ENCODE measurements around the gene CRISPLD2. TPM values are rescaled to one million over a fixed set of nuclear protein-coding genes. Genes with fewer than 3 reads are reported as not detected.

Gene CRISPLD2
- total RNA-seq, 1 donor, result 40.2 TPM

DNA sequence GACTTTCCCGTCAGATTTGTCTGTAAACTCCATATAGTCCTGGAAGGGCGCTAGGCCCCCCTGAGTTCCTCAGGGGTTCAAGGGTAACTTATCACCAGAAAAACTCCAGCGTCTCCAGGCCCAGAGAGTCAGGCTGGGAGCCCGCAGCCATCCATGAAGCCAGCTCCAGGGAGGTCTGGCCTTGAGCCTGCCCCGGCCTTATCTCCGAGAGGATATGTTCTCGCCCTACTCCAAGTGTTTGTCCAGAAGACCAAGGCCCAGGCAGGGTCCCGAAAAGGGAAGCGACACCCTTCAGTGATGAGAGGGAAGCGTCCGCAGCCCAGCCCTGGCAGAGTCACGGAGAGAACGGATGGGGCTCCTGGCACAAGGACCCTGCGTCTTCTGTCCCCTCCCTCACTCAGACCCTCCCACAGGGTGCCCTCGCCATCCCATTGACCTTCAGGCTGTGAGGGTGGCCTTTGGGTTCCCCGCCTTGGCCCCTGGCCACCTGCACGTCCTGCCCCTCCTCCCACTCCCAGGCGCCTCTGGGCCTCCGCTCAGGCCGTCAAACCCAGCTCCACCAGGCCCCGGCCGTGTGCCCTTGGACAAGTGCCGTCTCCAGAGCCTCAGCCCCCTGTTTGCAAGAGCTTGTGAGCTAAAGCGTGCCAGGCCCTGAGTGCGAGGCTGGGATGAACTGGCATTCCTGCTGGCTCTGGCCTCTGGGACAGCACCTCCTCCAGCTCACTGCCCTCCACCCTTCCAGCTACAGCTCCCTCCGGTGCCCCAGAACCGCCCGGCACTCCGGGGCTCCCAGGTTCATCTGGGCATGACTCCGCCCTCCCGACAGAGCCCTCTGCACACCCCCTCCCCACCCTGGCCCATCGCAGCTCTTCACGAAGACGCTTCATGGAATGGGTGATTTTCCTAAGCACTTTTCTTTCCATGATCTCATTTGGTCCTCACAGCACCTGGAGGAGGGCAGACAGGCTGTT, 108.1 kb downstream of the CRISPLD2 start:
- H2AFZ ChIP-seq (ENCODE audit: low read length), result no peak overlapping the region
- H3K36me3 ChIP-seq (ENCODE audit: insufficient read depth, low read length), result no peaks in the 10 kb centered on the region
- no peaks in the 10 kb centered on the region for H3K27me3 ChIP-seq (ENCODE audit: insufficient read depth, low read length)
- peaks cover 3% of the 10 kb centered on the region for H3K4me1 ChIP-seq (ENCODE audit: insufficient read depth, low read length)
- no peak for DNase-seq (ENCODE audit: insufficient read length, low spot score, missing footprints)
- H3K9me3 ChIP-seq (ENCODE audit: low read depth, low read length), result no peaks in the 10 kb centered on the region
- H3K27ac ChIP-seq (ENCODE audit: low read depth, low read length), result no peak overlapping the region
- H3K4me3 ChIP-seq (ENCODE audit: insufficient read depth, low read length), result no peak overlapping the region
- TF ChIP-seq, protein P1, sequence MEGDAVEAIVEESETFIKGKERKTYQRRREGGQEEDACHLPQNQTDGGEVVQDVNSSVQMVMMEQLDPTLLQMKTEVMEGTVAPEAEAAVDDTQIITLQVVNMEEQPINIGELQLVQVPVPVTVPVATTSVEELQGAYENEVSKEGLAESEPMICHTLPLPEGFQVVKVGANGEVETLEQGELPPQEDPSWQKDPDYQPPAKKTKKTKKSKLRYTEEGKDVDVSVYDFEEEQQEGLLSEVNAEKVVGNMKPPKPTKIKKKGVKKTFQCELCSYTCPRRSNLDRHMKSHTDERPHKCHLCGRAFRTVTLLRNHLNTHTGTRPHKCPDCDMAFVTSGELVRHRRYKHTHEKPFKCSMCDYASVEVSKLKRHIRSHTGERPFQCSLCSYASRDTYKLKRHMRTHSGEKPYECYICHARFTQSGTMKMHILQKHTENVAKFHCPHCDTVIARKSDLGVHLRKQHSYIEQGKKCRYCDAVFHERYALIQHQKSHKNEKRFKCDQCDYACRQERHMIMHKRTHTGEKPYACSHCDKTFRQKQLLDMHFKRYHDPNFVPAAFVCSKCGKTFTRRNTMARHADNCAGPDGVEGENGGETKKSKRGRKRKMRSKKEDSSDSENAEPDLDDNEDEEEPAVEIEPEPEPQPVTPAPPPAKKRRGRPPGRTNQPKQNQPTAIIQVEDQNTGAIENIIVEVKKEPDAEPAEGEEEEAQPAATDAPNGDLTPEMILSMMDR (IDR thresholded peaks at IDR 0.05; ENCODE audit: extremely low read depth, low read depth, low read length), result no peak
- H3K4me2 ChIP-seq (ENCODE audit: insufficient read depth, low read length), result no peak overlapping the region
- H3K79me2 ChIP-seq (ENCODE audit: insufficient read depth, low read length), result no peaks in the 10 kb centered on the region
- H4K20me1 ChIP-seq (ENCODE audit: insufficient read depth, low read length), result no peaks in the 10 kb centered on the region

DNA sequence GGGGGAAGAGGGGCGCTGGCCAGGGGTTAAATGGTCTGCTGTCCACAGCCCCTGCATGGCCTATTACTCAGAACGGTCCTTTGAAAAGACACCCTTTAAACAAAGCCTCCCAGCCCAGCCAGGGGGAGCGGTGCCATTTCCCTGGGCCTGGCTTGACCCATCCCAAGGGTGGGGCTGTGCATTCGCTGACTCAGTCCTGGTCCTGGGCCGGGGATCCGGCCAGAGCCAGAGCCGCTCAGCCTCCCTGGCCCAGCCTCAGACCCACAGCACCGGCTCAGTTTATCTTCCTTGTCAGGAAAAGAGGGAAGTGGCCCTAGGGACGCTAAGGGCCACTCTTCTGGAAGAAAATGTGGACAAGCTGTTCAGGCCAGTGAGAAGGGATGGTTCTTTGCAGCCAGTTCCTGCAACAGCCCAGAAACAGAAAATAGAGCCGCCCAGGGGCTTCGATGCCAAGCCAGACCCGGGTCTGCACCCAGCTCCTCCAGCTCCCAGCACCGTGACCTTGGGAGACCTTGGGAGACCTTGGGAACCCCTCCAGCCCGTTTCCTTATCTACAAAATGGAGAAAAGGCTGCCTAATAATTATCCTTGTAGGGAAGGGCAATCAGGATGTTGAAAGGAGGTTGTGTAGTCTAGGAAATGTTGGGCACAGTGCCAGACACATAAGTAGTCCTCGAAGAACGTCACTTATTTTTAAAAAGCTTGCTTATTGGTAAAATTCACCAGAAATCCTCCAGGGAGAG, 109.1 kb downstream of the CRISPLD2 start:
- DNase-seq (ENCODE audit: insufficient read length, low spot score, missing footprints), result peak; percentile 94
- Histone ChIP-seq H3K27ac (ENCODE audit: low read depth, low read length) (no peak overlapping the region), H3K4me1 (ENCODE audit: insufficient read depth, low read length) (peaks cover 5% of the 10 kb centered on the region), H3K27me3 (ENCODE audit: insufficient read depth, low read length) (no peaks in the 10 kb centered on the region), H2AFZ (ENCODE audit: low read length) (no peak overlapping the region), H3K36me3 (ENCODE audit: insufficient read depth, low read length) (no peaks in the 10 kb centered on the region), H3K9me3 (ENCODE audit: low read depth, low read length) (no peaks in the 10 kb centered on the region), H4K20me1 (ENCODE audit: insufficient read depth, low read length) (no peaks in the 10 kb centered on the region), H3K79me2 (ENCODE audit: insufficient read depth, low read length) (no peaks in the 10 kb centered on the region), H3K4me2 (ENCODE audit: insufficient read depth, low read length) (no peak overlapping the region), H3K4me3 (ENCODE audit: insufficient read depth, low read length) (no peak overlapping the region)
- TF ChIP-seq, protein P1 (IDR thresholded peaks at IDR 0.05; ENCODE audit: extremely low read depth, low read depth, low read length), result no peak

DNA sequence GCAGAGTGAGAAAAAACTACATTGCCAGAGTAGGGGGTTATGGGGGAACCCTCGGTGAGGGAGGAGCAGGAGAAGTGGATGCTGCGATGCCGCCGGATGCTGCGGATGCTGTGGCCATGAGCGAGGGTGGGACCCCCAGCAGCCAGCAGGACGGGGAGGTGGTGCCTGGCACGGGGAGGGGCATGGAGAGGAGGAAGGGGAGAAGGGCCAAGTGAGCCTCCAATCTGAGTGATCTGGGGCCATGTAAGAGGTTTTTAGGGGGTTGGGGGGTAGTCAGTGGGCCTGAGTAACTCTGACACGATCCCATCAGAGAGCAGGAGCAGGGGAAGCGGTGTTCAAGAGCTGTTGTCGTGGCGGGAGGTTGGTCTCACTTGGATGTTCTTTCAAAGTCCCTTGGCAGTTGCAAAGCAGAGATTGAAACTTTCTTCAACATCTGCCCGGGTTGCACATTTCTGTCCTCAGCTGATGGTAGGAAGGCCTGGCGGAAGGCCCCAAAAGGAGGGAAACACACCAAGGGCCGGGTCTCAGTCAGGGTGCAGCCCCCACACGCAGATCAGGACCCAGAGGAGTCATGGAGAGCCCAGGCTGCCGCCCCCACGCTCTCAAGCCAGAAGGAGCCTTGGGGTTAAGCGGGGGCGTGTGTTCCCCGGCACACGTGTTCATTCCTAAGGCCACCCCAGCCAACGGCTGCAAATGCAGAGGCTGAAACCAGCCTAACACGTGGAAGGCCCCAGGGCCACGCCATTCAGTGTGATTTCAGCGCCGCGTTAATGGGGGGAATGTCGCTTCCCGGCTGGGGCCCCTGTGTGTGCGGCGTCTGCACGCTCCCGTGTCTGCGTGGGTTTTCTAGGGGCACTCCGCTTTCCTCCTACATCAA, 109.9 kb downstream of the CRISPLD2 start:
- H3K27ac ChIP-seq (ENCODE audit: low read depth, low read length), result no peak overlapping the region
- no peak overlapping the region for H3K4me3 ChIP-seq (ENCODE audit: insufficient read depth, low read length)
- no peaks in the 10 kb centered on the region for H3K27me3 ChIP-seq (ENCODE audit: insufficient read depth, low read length)
- no peaks in the 10 kb centered on the region for H3K79me2 ChIP-seq (ENCODE audit: insufficient read depth, low read length)
- no peak overlapping the region for H3K4me2 ChIP-seq (ENCODE audit: insufficient read depth, low read length)
- no peaks in the 10 kb centered on the region for H3K9me3 ChIP-seq (ENCODE audit: low read depth, low read length)
- no peak overlapping the region for H2AFZ ChIP-seq (ENCODE audit: low read length)
- TF ChIP-seq, protein P1 (IDR thresholded peaks at IDR 0.05; ENCODE audit: extremely low read depth, low read depth, low read length), result no peak
- H3K36me3 ChIP-seq (ENCODE audit: insufficient read depth, low read length), result no peaks in the 10 kb centered on the region
- DNase-seq (ENCODE audit: insufficient read length, low spot score, missing footprints), result peak; percentile 68
- no peaks in the 10 kb centered on the region for H4K20me1 ChIP-seq (ENCODE audit: insufficient read depth, low read length)
- H3K4me1 ChIP-seq (ENCODE audit: insufficient read depth, low read length), result peaks cover 8% of the 10 kb centered on the region
